Measurements from ENCODE around the gene TARBP1. TPM values are rescaled to one million over a fixed set of nuclear protein-coding genes. Genes with fewer than 3 reads are reported as not detected.

TARBP1 gene
- total RNA-seq, 1 donor from 2014 or later = 32.4 TPM

- peaks cover 2% of the 10 kb centered on the region for H3K9me3 Mint-ChIP-seq (ENCODE audit: unreplicated experiment)
- H3K27ac Mint-ChIP-seq (ENCODE audit: unreplicated experiment) = no peak overlapping the region
- no peaks in the 10 kb centered on the region for H3K36me3 Mint-ChIP-seq (ENCODE audit: unreplicated experiment)
- no peak for DNase-seq
- TF ChIP-seq CTCF (IDR thresholded peaks at IDR 0.05; ENCODE audit: partially characterized antibody, unreplicated experiment) = no peak
- H3K27me3 Mint-ChIP-seq (ENCODE audit: unreplicated experiment) = peaks cover 1% of the 10 kb centered on the region
- no peak overlapping the region for H3K4me3 Mint-ChIP-seq (ENCODE audit: unreplicated experiment)
- peaks cover 5% of the 10 kb centered on the region for H3K4me1 Mint-ChIP-seq (ENCODE audit: low read depth, unreplicated experiment)
Observed at GRCh38 chr1:234484218-234484617, 5.2 kb upstream of the TARBP1 start.

GRCh38 chr1:234481771-234482170, 2.8 kb upstream of the TARBP1 start:
- DNase-seq = no peak
- H3K4me1 Mint-ChIP-seq (ENCODE audit: low read depth, unreplicated experiment) = peaks cover 3% of the 10 kb centered on the region
- H3K4me3 Mint-ChIP-seq (ENCODE audit: unreplicated experiment) = no peak overlapping the region
- H3K36me3 Mint-ChIP-seq (ENCODE audit: unreplicated experiment) = no peaks in the 10 kb centered on the region
- peaks cover 6% of the 10 kb centered on the region for H3K9me3 Mint-ChIP-seq (ENCODE audit: unreplicated experiment)
- peaks cover 5% of the 10 kb centered on the region for H3K27me3 Mint-ChIP-seq (ENCODE audit: unreplicated experiment)
- H3K27ac Mint-ChIP-seq (ENCODE audit: unreplicated experiment) = no peak overlapping the region
- no peak for TF ChIP-seq CTCF (IDR thresholded peaks at IDR 0.05; ENCODE audit: partially characterized antibody, unreplicated experiment)

GRCh38 chr1:234479866-234480265, 887 bp upstream of the TARBP1 start:
- Mint-ChIP-seq H3K4me1 (ENCODE audit: low read depth, unreplicated experiment) (peaks cover 10% of the 10 kb centered on the region), H3K9me3 (ENCODE audit: unreplicated experiment) (peaks cover 5% of the 10 kb centered on the region), H3K27ac (ENCODE audit: unreplicated experiment) (no peak overlapping the region), H3K4me3 (ENCODE audit: unreplicated experiment) (no peak overlapping the region), H3K36me3 (ENCODE audit: unreplicated experiment) (no peaks in the 10 kb centered on the region), H3K27me3 (ENCODE audit: unreplicated experiment) (peaks cover 5% of the 10 kb centered on the region)
- TF ChIP-seq CTCF (IDR thresholded peaks at IDR 0.05; ENCODE audit: partially characterized antibody, unreplicated experiment) = no peak
- no peak for DNase-seq

- H3K9me3 Mint-ChIP-seq (ENCODE audit: unreplicated experiment) = peaks cover 5% of the 10 kb centered on the region
- H3K27ac Mint-ChIP-seq (ENCODE audit: unreplicated experiment) = peak overlapping the region; percentile 65
- DNase-seq = no peak
- H3K4me1 Mint-ChIP-seq (ENCODE audit: low read depth, unreplicated experiment) = peaks cover 13% of the 10 kb centered on the region
- H3K36me3 Mint-ChIP-seq (ENCODE audit: unreplicated experiment) = no peaks in the 10 kb centered on the region
- H3K4me3 Mint-ChIP-seq (ENCODE audit: unreplicated experiment) = peak overlapping the region; percentile 53
- H3K27me3 Mint-ChIP-seq (ENCODE audit: unreplicated experiment) = peaks cover 8% of the 10 kb centered on the region
- no peak for TF ChIP-seq CTCF (IDR thresholded peaks at IDR 0.05; ENCODE audit: partially characterized antibody, unreplicated experiment)
Observed at GRCh38 chr1:234479310-234479559, 256 bp upstream of the TARBP1 start.

- no peak for DNase-seq
Observed at GRCh38 chr1:234478152-234478480, 863 bp downstream of the TARBP1 start.

More at GRCh38 chr1:234478152-234478480, 863 bp downstream of the TARBP1 start:
- peaks cover 8% of the 10 kb centered on the region for H3K27me3 Mint-ChIP-seq (ENCODE audit: unreplicated experiment)
- H3K4me1 Mint-ChIP-seq (ENCODE audit: low read depth, unreplicated experiment) = peaks cover 13% of the 10 kb centered on the region
- peak overlapping the region; percentile 95 for H3K4me3 Mint-ChIP-seq (ENCODE audit: unreplicated experiment)
- peaks cover 5% of the 10 kb centered on the region for H3K9me3 Mint-ChIP-seq (ENCODE audit: unreplicated experiment)
- no peak for TF ChIP-seq CTCF (IDR thresholded peaks at IDR 0.05; ENCODE audit: partially characterized antibody, unreplicated experiment)
- peak overlapping the region; percentile 86 for H3K27ac Mint-ChIP-seq (ENCODE audit: unreplicated experiment)
- no peaks in the 10 kb centered on the region for H3K36me3 Mint-ChIP-seq (ENCODE audit: unreplicated experiment)
